WTC11 (cell line): Measurements from ENCODE around the gene SREBF1.

Experiments
- CREM ChIP-seq: sonication (generic); formaldehyde crosslinking; IDR thresholded peaks from 2 replicates; pipeline ENCODE4 v1.8.1; 2022; ENCODE audit warnings: mild to moderate bottlenecking, missing genetic modification reagents, moderate library complexity
- CTCF ChIP-seq: fragments of 200-600 bp; IDR thresholded peaks from 2 replicates; pipeline ENCODE4 v1.8.0; 2022; ENCODE audit warnings: antibody characterized with exemption
- FOXP1 ChIP-seq: sonication (generic); formaldehyde crosslinking; IDR thresholded peaks from 2 replicates; pipeline ENCODE4 v1.8.0; 2022; ENCODE audit warnings: missing genetic modification reagents, mild to moderate bottlenecking, moderate library complexity, borderline replicate concordance
- MAX ChIP-seq: sonication (generic); formaldehyde crosslinking; IDR thresholded peaks from 2 replicates; pipeline ENCODE4 v1.8.0; 2022; ENCODE audit warnings: mild to moderate bottlenecking, missing genetic modification reagents
- TCF7 ChIP-seq: sonication (generic); formaldehyde crosslinking; IDR thresholded peaks from 2 replicates; pipeline ENCODE4 v1.8.0; 2022; ENCODE audit warnings: mild to moderate bottlenecking, low read depth, missing genetic modification reagents, moderate library complexity

GRCh38 chr17:17776889-17777288 is 59.9 kb downstream of the SREBF1 start:
- TF ChIP-seq CTCF = no peak
- TF ChIP-seq FOXP1 (CRISPR knock-in tag) = no peak
- TF ChIP-seq CREM = no peak
- TF ChIP-seq MAX (CRISPR knock-in tag) = no peak
- TF ChIP-seq TCF7 = no peak
